ENCODE data around the gene ASCL2.

- TF ChIP-seq CTCF (conservative IDR thresholded peaks at IDR 0.05; ENCODE audit: low read length) (no peak), EZH2phosphoT487 (IDR thresholded peaks at IDR 0.05; ENCODE audit: borderline replicate concordance, low read depth, low read length) (no peak)
These were observed 47.1 kb upstream of the ASCL2 start for GRCh38 chr11:2317354-2318050.
